Transverse colon (tissue), 4 donors: ENCODE measurements around the gene ZBTB39. TPM values are rescaled to one million over a fixed set of nuclear protein-coding genes. Genes with fewer than 3 reads are reported as not detected.
A peak's percentile ranks its signal among the peaks of the same experiment; 100 is the strongest.

ENCODE experiments used
- DNase-seq: peaks from one replicate; pipeline ENCODE4 v3.0.0-alpha.2; 2019
- H3K27ac ChIP-seq, 4 donors: fragments of 200-600 bp; sonication (generic); 2 replicates each; pipeline ENCODE4 v1.5.1; 2016 to 2018; ENCODE audit warnings: inconsistent platforms in 4 of 4
- H3K27me3 ChIP-seq: fragments of 200-600 bp; sonication (generic); 2 replicates; pipeline ENCODE4 v1.5.1; 2017; ENCODE audit warnings: inconsistent platforms
- H3K36me3 ChIP-seq, 4 donors: fragments of 200-600 bp; sonication (generic); 2 replicates each; pipeline ENCODE4 v1.5.1; 2017 to 2019; ENCODE audit warnings: inconsistent platforms in 4 of 4
- H3K4me1 ChIP-seq, 4 donors: fragments of 200-600 bp; sonication (generic); 2 replicates each; pipeline ENCODE4 v1.5.1; 2017 to 2020; ENCODE audit warnings: inconsistent platforms in 4 of 4
- H3K4me3 ChIP-seq, 4 donors: fragments of 200-600 bp; sonication (generic); 1 replicate in 1 of 4; 2 replicates in 3 of 4; pipeline versions ENCODE4 v1.5.1 to v1.6.1; 2017 to 2019; ENCODE audit warnings: inconsistent platforms in 4 of 4
- H3K9me3 ChIP-seq, 2 donors: fragments of 200-600 bp; sonication (generic); 2 replicates each; pipeline ENCODE4 v1.5.1; 2017 to 2019; ENCODE audit warnings: inconsistent platforms in 2 of 2
- EP300 ChIP-seq: sonication (generic); formaldehyde crosslinking; IDR thresholded peaks from one replicate; pipeline ENCODE4 v1.6.1; 2017; ENCODE audit warnings: antibody characterized with exemption, low read depth
- POLR2A ChIP-seq: fragments of 450-650 bp; IDR thresholded peaks from one replicate; pipeline ENCODE4 v1.6.1; 2016; ENCODE audit warnings: antibody characterized with exemption, mild to moderate bottlenecking, moderate library complexity
- POLR2AphosphoS5 ChIP-seq, 3 donors: sonication (generic); formaldehyde crosslinking; IDR thresholded peaks; one replicate each; pipeline ENCODE4 v1.6.1; 2016; ENCODE audit warnings: antibody characterized with exemption in 3 of 3
- WGBS, 2 donors: methylation state at CpG; one replicate each; pipeline ENCODE4 v1.1.5; 2018; ENCODE audit warnings: low coverage in 1 of 2; 5-methylcytosine and 5-hydroxymethylcytosine counted together
- in situ Hi-C, 4 donors: fragments of 200-750 bp; cut with MboI; loops; one replicate each; pipeline versions ENCODE4 v1.15.0 to v1.15.1; 2017; ENCODE audit warnings: low sequenced_read_pairs in 3 of 4, low pct_ligation_motif_present in 1 of 4, low pct_unique_long_range_greater_than_20kb in 1 of 4
- intact Hi-C: fragments of 100-400 bp; cut with DNase I; formaldehyde crosslinking; loops from one replicate; pipeline ENCODE4 v1.15.1; 2023; ENCODE audit warnings: low total_unique reads
- total RNA-seq, 4 donors: library from RNA; depleted of rRNA; stranded (reverse); fragments of >200 nt; gene quantifications; one replicate each; pipeline ENCODE4 v1.1.0, GENCODE V29; 2016
- TF ChIP-seq, protein P1 (sequence below), 5 experiments: fragments of 200-600 bp in 3 of 5; fragments of 450-650 bp in 2 of 5; sonication (generic) in 3 of 5; IDR thresholded peaks; 1 replicate in 2 of 5; 2 replicates in 3 of 5; pipeline ENCODE4 v1.5.1; 2016 to 2017; ENCODE audit warnings: antibody characterized with exemption in 5 of 5, inconsistent platforms in 3 of 5, mild to moderate bottlenecking in 2 of 5, moderate library complexity in 1 of 5

The ZBTB39 gene
- total RNA-seq, 4 donors from 2014 or later: 3.4 to 8.0 (median 4.8) TPM

DNA sequence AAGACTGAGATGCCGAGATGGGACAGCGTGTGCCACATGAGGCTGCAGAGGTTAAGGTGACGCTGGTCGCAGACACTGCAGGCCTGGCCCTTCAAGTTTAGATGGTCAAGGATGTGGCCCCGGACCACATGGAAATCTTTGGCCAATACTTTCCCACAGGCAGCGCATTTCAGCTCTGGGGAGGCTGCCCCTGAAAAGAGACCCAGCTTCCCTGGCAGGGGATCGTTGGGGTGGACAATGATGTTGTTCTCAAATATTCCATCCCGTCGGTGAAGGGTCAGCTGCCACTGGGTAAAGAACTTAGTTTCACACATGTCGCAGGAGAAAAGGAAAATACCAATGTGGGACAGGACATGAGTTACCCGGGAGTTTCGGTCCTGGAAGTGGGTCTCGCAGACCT is 3.0 kb downstream of the ZBTB39 start:
- Histone ChIP-seq H3K27ac (no peak overlapping the region), H3K27me3 (no peaks in the 10 kb centered on the region), H3K4me3 (no peak overlapping the region), H3K36me3 (peaks cover 0 to 9% (median 4%) of the 10 kb centered on the region in 4 donors), H3K4me1 (peaks cover 11 to 42% (median 29%) of the 10 kb centered on the region in 4 donors), H3K9me3 (no peaks in the 10 kb centered on the region)
- intact Hi-C loops (loop anchor here (10.0 kb wide), 1 partner anchor 181 kb away; no protein-coding TSS in a partner anchor), in situ Hi-C loops (loop anchor here in 2 of 4 donors (10.0 kb wide), 2 partner anchors 51 to 61 kb away; partner anchors contain the start of gene MYO1A (in 1 of the 2))
- 92% methylated on average over 13 of the region's 13 CpGs; no CpG with 5 or more reads in 1 of the 2 donors for WGBS, 2 donors
- TF ChIP-seq POLR2A (no peak), POLR2AphosphoS5 (IDR thresholded peaks at IDR 0.05) (no peak)
- TF ChIP-seq, protein P1, sequence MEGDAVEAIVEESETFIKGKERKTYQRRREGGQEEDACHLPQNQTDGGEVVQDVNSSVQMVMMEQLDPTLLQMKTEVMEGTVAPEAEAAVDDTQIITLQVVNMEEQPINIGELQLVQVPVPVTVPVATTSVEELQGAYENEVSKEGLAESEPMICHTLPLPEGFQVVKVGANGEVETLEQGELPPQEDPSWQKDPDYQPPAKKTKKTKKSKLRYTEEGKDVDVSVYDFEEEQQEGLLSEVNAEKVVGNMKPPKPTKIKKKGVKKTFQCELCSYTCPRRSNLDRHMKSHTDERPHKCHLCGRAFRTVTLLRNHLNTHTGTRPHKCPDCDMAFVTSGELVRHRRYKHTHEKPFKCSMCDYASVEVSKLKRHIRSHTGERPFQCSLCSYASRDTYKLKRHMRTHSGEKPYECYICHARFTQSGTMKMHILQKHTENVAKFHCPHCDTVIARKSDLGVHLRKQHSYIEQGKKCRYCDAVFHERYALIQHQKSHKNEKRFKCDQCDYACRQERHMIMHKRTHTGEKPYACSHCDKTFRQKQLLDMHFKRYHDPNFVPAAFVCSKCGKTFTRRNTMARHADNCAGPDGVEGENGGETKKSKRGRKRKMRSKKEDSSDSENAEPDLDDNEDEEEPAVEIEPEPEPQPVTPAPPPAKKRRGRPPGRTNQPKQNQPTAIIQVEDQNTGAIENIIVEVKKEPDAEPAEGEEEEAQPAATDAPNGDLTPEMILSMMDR (IDR thresholded peaks at IDR 0.05): no peak
- no peak for DNase-seq

DNA sequence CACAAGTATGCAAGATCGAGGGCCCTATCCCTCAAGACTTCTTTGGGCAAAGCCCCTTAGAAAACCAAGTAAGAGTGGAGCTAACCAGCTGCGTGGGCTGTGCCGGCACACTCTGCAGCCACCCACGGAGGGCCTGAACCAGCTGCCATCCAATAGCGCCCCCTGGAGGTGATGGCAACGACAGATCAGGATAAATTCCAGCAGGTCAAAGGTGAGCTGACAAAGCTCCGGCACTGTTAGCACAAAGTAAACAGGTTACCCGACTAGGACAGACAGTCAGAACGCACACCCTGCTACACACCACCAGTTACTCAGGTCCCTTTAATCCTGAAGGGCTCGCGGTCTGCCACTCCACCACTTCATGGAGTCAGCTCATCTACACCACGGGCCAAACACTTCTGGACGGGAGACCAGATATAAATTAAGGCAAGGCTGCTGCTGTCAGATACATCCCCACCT is 4.9 kb downstream of the ZBTB39 start:
- H3K27me3 ChIP-seq: no peaks in the 10 kb centered on the region
- WGBS, 2 donors: 17 to 25% methylated on average over 5 to 13 of the region's 13 CpGs
- H3K4me3 ChIP-seq: no peak overlapping the region
- H3K9me3 ChIP-seq: no peaks in the 10 kb centered on the region
- H3K4me1 ChIP-seq: peaks cover 6 to 32% (median 20%) of the 10 kb centered on the region in 4 donors
- peaks cover 0 to 9% (median 4%) of the 10 kb centered on the region in 4 donors for H3K36me3 ChIP-seq
- H3K27ac ChIP-seq: no peak overlapping the region
- intact Hi-C loops: loop anchor here (10.0 kb wide), 1 partner anchor 183 kb away; no protein-coding TSS in a partner anchor
- peak; percentile 80 for DNase-seq
- TF ChIP-seq, protein P1 (IDR thresholded peaks at IDR 0.05): peak; percentile 67 to 80 (median 71)
- TF ChIP-seq EP300: no peak
- no peak for TF ChIP-seq POLR2AphosphoS5 (IDR thresholded peaks at IDR 0.05)
- in situ Hi-C loops: loop anchor here in 2 of 4 donors (10.0 kb wide), 2 partner anchors 53 to 63 kb away; partner anchors contain the start of gene MYO1A (in 1 of the 2)

DNA sequence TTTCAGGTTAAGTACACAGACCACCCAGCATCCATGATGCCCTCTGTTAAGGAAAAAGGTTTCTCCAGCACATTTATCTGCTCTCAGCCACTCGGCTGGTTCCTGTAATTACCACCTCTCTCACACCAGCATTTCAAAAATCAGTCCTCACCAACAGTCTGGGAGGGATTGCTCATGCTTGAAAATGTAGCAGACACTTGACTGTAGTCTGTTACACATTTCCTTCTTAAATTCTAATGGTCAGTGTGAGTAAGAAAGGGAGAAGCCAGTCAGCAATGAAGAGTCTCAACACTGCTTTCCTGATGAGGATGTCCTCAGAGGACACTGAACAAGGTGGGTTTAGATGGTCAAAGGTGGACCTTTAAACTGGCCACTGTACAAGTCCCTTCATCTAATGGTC is 6.0 kb downstream of the ZBTB39 start:
- Histone ChIP-seq H3K9me3 (no peaks in the 10 kb centered on the region), H3K4me1 (peaks cover 6 to 28% (median 15%) of the 10 kb centered on the region in 4 donors), H3K27ac (no peak overlapping the region), H3K27me3 (no peaks in the 10 kb centered on the region), H3K4me3 (no peak overlapping the region), H3K36me3 (peaks cover 0 to 9% (median 4%) of the 10 kb centered on the region in 4 donors)
- in situ Hi-C loops: loop anchor here in 2 of 4 donors (10.0 kb wide), 2 partner anchors 54 to 64 kb away; partner anchors contain the start of gene MYO1A (in 1 of the 2)
- 54 to 67% methylated on average over 1 of the region's 1 CpG for WGBS, 2 donors
- intact Hi-C loops: loop anchor here (10.0 kb wide), 1 partner anchor 184 kb away; no protein-coding TSS in a partner anchor
- no peak for DNase-seq
- TF ChIP-seq, protein P1 (IDR thresholded peaks at IDR 0.05): no peak
- TF ChIP-seq POLR2A (no peak), POLR2AphosphoS5 (IDR thresholded peaks at IDR 0.05) (no peak), EP300 (no peak)

DNA sequence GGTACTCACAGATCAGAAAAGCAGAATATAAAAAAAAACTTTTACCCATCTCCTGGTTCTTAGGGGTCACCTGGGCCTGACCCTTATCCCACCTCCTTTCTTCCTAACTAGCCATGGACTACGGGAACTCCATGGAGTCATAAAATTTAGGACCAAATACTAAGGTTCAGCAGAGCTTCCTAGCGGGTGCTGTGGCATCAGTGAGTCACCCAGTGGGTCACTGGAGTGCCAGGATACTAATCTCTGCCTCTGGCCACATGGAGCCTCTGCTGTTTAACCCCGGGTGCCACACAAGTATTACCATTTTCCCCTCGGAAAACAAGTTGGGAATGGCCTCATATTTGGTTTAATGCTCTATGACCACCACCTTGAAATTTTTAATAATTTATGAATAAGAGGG is 6.9 kb downstream of the ZBTB39 start:
- Histone ChIP-seq H3K4me1 (peaks cover 6 to 19% (median 10%) of the 10 kb centered on the region in 4 donors), H3K27ac (no peak overlapping the region), H3K4me3 (no peak overlapping the region), H3K36me3 (peaks cover 0 to 9% (median 4%) of the 10 kb centered on the region in 4 donors), H3K27me3 (no peaks in the 10 kb centered on the region), H3K9me3 (no peaks in the 10 kb centered on the region)
- in situ Hi-C loops: loop anchor here in 1 of 4 donors (10.0 kb wide), 1 partner anchor 245 kb away; the partner anchor contains the start of gene PRIM1
- 81% methylated on average over 4 of the region's 4 CpGs; no CpG with 5 or more reads in 1 of the 2 donors for WGBS, 2 donors
- no peak for DNase-seq
- TF ChIP-seq POLR2AphosphoS5 (IDR thresholded peaks at IDR 0.05) (no peak), POLR2A (no peak), EP300 (no peak)
- TF ChIP-seq, protein P1 (IDR thresholded peaks at IDR 0.05): no peak
- intact Hi-C loops: no loop called here
